Activated CD4-positive, CD25-positive, alpha-beta regulatory T cell treated with anti-CD3 and anti-CD28 coated beads, Interleukin-2, amount 50 U/mL, for 72 hours (primary cell): ENCODE measurements around the gene RNF38.

Experiments used
- DNase-seq: peaks from one replicate; pipeline ENCODE4 v3.0.0; 2021

Gene RNF38

DNA sequence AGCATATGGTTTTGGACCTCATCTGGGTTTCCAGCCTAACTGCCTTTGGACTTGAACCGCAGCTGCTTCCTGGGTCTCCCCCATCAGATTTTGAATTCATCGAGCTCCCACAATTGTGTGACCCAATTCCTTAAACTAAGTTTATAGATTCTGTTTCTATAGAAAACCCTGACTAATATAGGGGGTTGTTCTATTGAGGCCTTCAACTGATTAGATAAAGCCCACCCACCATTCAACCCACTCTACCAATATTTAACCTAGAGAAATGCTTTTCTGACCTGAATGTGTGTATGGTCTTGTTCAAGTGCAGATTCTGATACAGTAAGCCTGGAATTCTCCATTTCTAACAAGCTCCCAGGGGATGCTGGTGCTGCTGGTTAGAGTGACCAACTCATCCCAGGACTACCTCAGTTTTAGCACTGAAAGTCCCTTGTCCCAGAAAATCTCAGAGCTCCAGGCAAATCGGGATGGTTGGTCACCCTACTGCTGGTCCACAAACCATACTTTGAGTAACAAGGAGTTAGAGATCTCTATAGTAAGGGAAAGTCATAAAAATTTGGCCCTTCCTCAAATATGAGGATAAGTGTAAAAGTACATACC, 110.1 kb downstream of the RNF38 start:
- no peak for DNase-seq

DNA sequence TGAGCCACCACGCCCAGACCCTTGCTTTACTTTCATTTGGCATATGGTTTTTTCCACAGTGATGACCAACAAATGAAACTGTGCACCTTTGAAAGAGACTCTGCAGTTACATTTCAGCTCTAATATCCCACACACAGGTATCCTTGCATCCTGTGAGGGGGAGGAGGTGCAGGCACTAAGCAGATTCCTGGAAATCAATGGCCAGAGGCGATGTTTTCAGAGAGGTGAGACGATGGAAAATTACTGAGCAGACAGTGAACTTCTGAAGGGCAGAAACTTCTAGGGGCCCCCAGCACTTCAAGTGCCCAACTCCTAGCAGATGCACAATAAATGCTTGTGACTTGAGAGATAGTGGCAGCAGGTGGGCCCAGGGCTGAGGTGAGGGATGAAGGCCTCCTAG, 112.0 kb downstream of the RNF38 start:
- no peak for DNase-seq
